Measurements from ENCODE around the gene SSH2.
"Not testable (repeated sequence)": the region's sequence is repeated elsewhere in the genome, so short reads cannot be mapped to it uniquely, and the experiment has no call there.

The SSH2 gene

GRCh38 chr17:29677824-29678223 is 252.2 kb downstream of the SSH2 start:
- Histone ChIP-seq H2BK12ac (ENCODE audit: low read length) (no peak overlapping the region), H3K9me3 (replicated peaks in 1 of 2; ENCODE audit: control insufficient read depth in 2 of 2, insufficient read depth in 1 of 2, low read depth in 1 of 2, low read length in 2 of 2) (no peaks in the 10 kb centered on the region), H3K4ac (ENCODE audit: low read length) (no peak overlapping the region), H3K18ac (ENCODE audit: low read length) (no peak overlapping the region), H3K79me1 (ENCODE audit: low read depth, low read length) (no peaks in the 10 kb centered on the region), H3K4me2 (ENCODE audit: insufficient read depth, low read length, poor library complexity, severe bottlenecking) (no peak overlapping the region), H2BK120ac (ENCODE audit: low read depth, low read length) (no peak overlapping the region), H2BK5ac (ENCODE audit: low read length) (no peak overlapping the region), H3K27me3 (ENCODE audit: control insufficient read depth in 3 of 3, insufficient read depth in 3 of 3, low read depth in 1 of 3, low read length in 3 of 3) (no peaks in the 10 kb centered on the region), H3K27ac (replicated peaks; ENCODE audit: low read length) (no peak overlapping the region), H3K23ac (ENCODE audit: low read depth, low read length, poor library complexity) (no peak overlapping the region), H4K8ac (ENCODE audit: low read depth, low read length) (no peak overlapping the region), H3K4me1 (ENCODE audit: control insufficient read depth in 2 of 2, insufficient read depth in 1 of 2, low read depth in 1 of 2, low read length in 2 of 2) (peaks cover 0 to 2% of the 10 kb centered on the region in 2 donors), H3K4me3 (ENCODE audit: low read length in 2 of 2) (no peak overlapping the region), H3K9ac (ENCODE audit: low read depth, low read length, poor library complexity) (no peak overlapping the region), H2AFZ (ENCODE audit: low read length) (no peak overlapping the region), H2AK5ac (ENCODE audit: low read depth, low read length) (no peak overlapping the region), H3K14ac (ENCODE audit: low read length) (no peak overlapping the region), H4K91ac (ENCODE audit: low read depth, low read length, poor library complexity) (no peak overlapping the region), H2BK15ac (ENCODE audit: low read length) (no peak overlapping the region), H3K36me3 (replicated peaks in 1 of 2; ENCODE audit: control insufficient read depth in 2 of 2, insufficient read depth in 2 of 2, low read length in 2 of 2) (no peaks in the 10 kb centered on the region)
- no CpG with 5 or more reads among the region's 1 CpG for WGBS, 2 donors (ENCODE audit: extremely low coverage in 2 of 2, insufficient read length in 2 of 2, insufficient replicate concordance in 1 of 2)
- no peak for DNase-seq (ENCODE audit: low spot score)

GRCh38 chr17:29677221-29677791 is 252.7 kb downstream of the SSH2 start:
- Histone ChIP-seq H2BK12ac (ENCODE audit: low read length) (no peak overlapping the region), H3K36me3 (replicated peaks in 1 of 2; ENCODE audit: control insufficient read depth in 2 of 2, insufficient read depth in 2 of 2, low read length in 2 of 2) (no peaks in the 10 kb centered on the region), H2BK5ac (ENCODE audit: low read length) (no peak overlapping the region), H3K9ac (ENCODE audit: low read depth, low read length, poor library complexity) (no peak overlapping the region), H3K4ac (ENCODE audit: low read length) (no peak overlapping the region), H3K4me1 (ENCODE audit: control insufficient read depth in 2 of 2, insufficient read depth in 1 of 2, low read depth in 1 of 2, low read length in 2 of 2) (peaks cover 0 to 2% of the 10 kb centered on the region in 2 donors), H2AK5ac (ENCODE audit: low read depth, low read length) (no peak overlapping the region), H3K4me3 (ENCODE audit: low read length in 2 of 2) (no peak overlapping the region), H3K9me3 (replicated peaks in 1 of 2; ENCODE audit: control insufficient read depth in 2 of 2, insufficient read depth in 1 of 2, low read depth in 1 of 2, low read length in 2 of 2) (no peaks in the 10 kb centered on the region), H3K4me2 (ENCODE audit: insufficient read depth, low read length, poor library complexity, severe bottlenecking) (no peak overlapping the region), H3K18ac (ENCODE audit: low read length) (no peak overlapping the region), H4K91ac (ENCODE audit: low read depth, low read length, poor library complexity) (no peak overlapping the region), H3K14ac (ENCODE audit: low read length) (no peak overlapping the region), H3K79me1 (ENCODE audit: low read depth, low read length) (no peaks in the 10 kb centered on the region), H3K27ac (replicated peaks; ENCODE audit: low read length) (no peak overlapping the region), H2BK15ac (ENCODE audit: low read length) (no peak overlapping the region), H3K23ac (ENCODE audit: low read depth, low read length, poor library complexity) (no peak overlapping the region), H2AFZ (ENCODE audit: low read length) (no peak overlapping the region), H2BK120ac (ENCODE audit: low read depth, low read length) (no peak overlapping the region), H4K8ac (ENCODE audit: low read depth, low read length) (no peak overlapping the region), H3K27me3 (ENCODE audit: control insufficient read depth in 3 of 3, insufficient read depth in 3 of 3, low read depth in 1 of 3, low read length in 3 of 3) (no peaks in the 10 kb centered on the region)
- DNase-seq (ENCODE audit: low spot score) = no peak
- whole genome bisulfite sequencing, 2 donors (ENCODE audit: extremely low coverage in 2 of 2, insufficient read length in 2 of 2, insufficient replicate concordance in 1 of 2) = no CpG with 5 or more reads among the region's 3 CpGs

GRCh38 chr17:29675961-29676360 is 254.1 kb downstream of the SSH2 start:
- not testable (repeated sequence) for H3K4me3 ChIP-seq (ENCODE audit: low read length in 2 of 2); H3K4me1 ChIP-seq (ENCODE audit: control insufficient read depth in 2 of 2, insufficient read depth in 1 of 2, low read depth in 1 of 2, low read length in 2 of 2)

GRCh38 chr17:29674281-29674680 is 255.7 kb downstream of the SSH2 start:
- no peak overlapping the region for H3K4me3 ChIP-seq (ENCODE audit: low read length in 2 of 2)
- H3K27me3 ChIP-seq (ENCODE audit: control insufficient read depth in 3 of 3, insufficient read depth in 3 of 3, low read depth in 1 of 3, low read length in 3 of 3) = no peaks in the 10 kb centered on the region
- peaks cover 2 to 14% of the 10 kb centered on the region in 2 donors for H3K36me3 ChIP-seq (replicated peaks in 1 of 2; ENCODE audit: control insufficient read depth in 2 of 2, insufficient read depth in 2 of 2, low read length in 2 of 2)
- H2AK5ac ChIP-seq (ENCODE audit: low read depth, low read length) = no peak overlapping the region
- no peak overlapping the region for H2BK120ac ChIP-seq (ENCODE audit: low read depth, low read length)
- no peak overlapping the region for H2BK15ac ChIP-seq (ENCODE audit: low read length)
- H3K23ac ChIP-seq (ENCODE audit: low read depth, low read length, poor library complexity) = no peak overlapping the region
- H2AFZ ChIP-seq (ENCODE audit: low read length) = no peak overlapping the region
- no CpG with 5 or more reads among the region's 1 CpG for WGBS, 2 donors (ENCODE audit: extremely low coverage in 2 of 2, insufficient read length in 2 of 2, insufficient replicate concordance in 1 of 2)
- no peak overlapping the region for H2BK12ac ChIP-seq (ENCODE audit: low read length)
- no peak overlapping the region for H2BK5ac ChIP-seq (ENCODE audit: low read length)
- H3K14ac ChIP-seq (ENCODE audit: low read length) = no peak overlapping the region
- no peak overlapping the region for H3K18ac ChIP-seq (ENCODE audit: low read length)
- no peaks in the 10 kb centered on the region for H3K9me3 ChIP-seq (replicated peaks in 1 of 2; ENCODE audit: control insufficient read depth in 2 of 2, insufficient read depth in 1 of 2, low read depth in 1 of 2, low read length in 2 of 2)
- H3K4ac ChIP-seq (ENCODE audit: low read length) = no peak overlapping the region
- H4K91ac ChIP-seq (ENCODE audit: low read depth, low read length, poor library complexity) = no peak overlapping the region
- no peak overlapping the region for H3K4me2 ChIP-seq (ENCODE audit: insufficient read depth, low read length, poor library complexity, severe bottlenecking)
- no peak overlapping the region for H4K8ac ChIP-seq (ENCODE audit: low read depth, low read length)
- peaks cover 0 to 2% of the 10 kb centered on the region in 2 donors for H3K4me1 ChIP-seq (ENCODE audit: control insufficient read depth in 2 of 2, insufficient read depth in 1 of 2, low read depth in 1 of 2, low read length in 2 of 2)
- DNase-seq (ENCODE audit: low spot score) = no peak
- H3K27ac ChIP-seq (replicated peaks; ENCODE audit: low read length) = no peak overlapping the region
- no peak overlapping the region for H3K9ac ChIP-seq (ENCODE audit: low read depth, low read length, poor library complexity)
- no peaks in the 10 kb centered on the region for H3K79me1 ChIP-seq (ENCODE audit: low read depth, low read length)

More at GRCh38 chr17:29675961-29676360, 254.1 kb downstream of the SSH2 start:
- not testable (repeated sequence) for H4K8ac ChIP-seq (ENCODE audit: low read depth, low read length); H2AK5ac ChIP-seq (ENCODE audit: low read depth, low read length); H3K27me3 ChIP-seq (ENCODE audit: control insufficient read depth in 3 of 3, insufficient read depth in 3 of 3, low read depth in 1 of 3, low read length in 3 of 3); H3K9me3 ChIP-seq (replicated peaks in 1 of 2; ENCODE audit: control insufficient read depth in 2 of 2, insufficient read depth in 1 of 2, low read depth in 1 of 2, low read length in 2 of 2); H3K9ac ChIP-seq (ENCODE audit: low read depth, low read length, poor library complexity); H2AFZ ChIP-seq (ENCODE audit: low read length); H2BK120ac ChIP-seq (ENCODE audit: low read depth, low read length); H2BK5ac ChIP-seq (ENCODE audit: low read length); H3K27ac ChIP-seq (replicated peaks; ENCODE audit: low read length); H3K4ac ChIP-seq (ENCODE audit: low read length); H3K23ac ChIP-seq (ENCODE audit: low read depth, low read length, poor library complexity); H3K36me3 ChIP-seq (replicated peaks in 1 of 2; ENCODE audit: control insufficient read depth in 2 of 2, insufficient read depth in 2 of 2, low read length in 2 of 2); H2BK15ac ChIP-seq (ENCODE audit: low read length); H3K79me1 ChIP-seq (ENCODE audit: low read depth, low read length); H2BK12ac ChIP-seq (ENCODE audit: low read length); H3K18ac ChIP-seq (ENCODE audit: low read length); H4K91ac ChIP-seq (ENCODE audit: low read depth, low read length, poor library complexity); DNase-seq (ENCODE audit: low spot score); H3K14ac ChIP-seq (ENCODE audit: low read length); H3K4me2 ChIP-seq (ENCODE audit: insufficient read depth, low read length, poor library complexity, severe bottlenecking)
- WGBS, 2 donors (ENCODE audit: extremely low coverage in 2 of 2, insufficient read length in 2 of 2, insufficient replicate concordance in 1 of 2) = no CpG with 5 or more reads among the region's 8 CpGs
